GM19467 (cell line): ENCODE measurements around the gene ANKRD44.

Experiments
- ATAC-seq: cut with Tn5 transposase; IDR thresholded peaks from one replicate; pipeline ENCODE4 v1.9.1; 2021; ENCODE audit warnings: mild to moderate bottlenecking, moderate library complexity; ENCODE audit not compliant: unreplicated experiment

Gene ANKRD44

GRCh38 chr2:197124639-197125390, 185.8 kb downstream of the ANKRD44 start:
- no peak for ATAC-seq

- ATAC-seq: no peak
These were observed 187.8 kb downstream of the ANKRD44 start for GRCh38 chr2:197122821-197123220.

GRCh38 chr2:197121756-197122385, 188.7 kb downstream of the ANKRD44 start:
- no peak for ATAC-seq

- no peak for ATAC-seq
These were observed 189.3 kb downstream of the ANKRD44 start for GRCh38 chr2:197121255-197121654.

GRCh38 chr2:197116306-197116879, 194.2 kb downstream of the ANKRD44 start:
- ATAC-seq: no peak

GRCh38 chr2:197115325-197115724, 195.3 kb downstream of the ANKRD44 start:
- no peak for ATAC-seq

- ATAC-seq: no peak
These were observed 197.3 kb downstream of the ANKRD44 start for GRCh38 chr2:197113275-197113711.

- no peak for ATAC-seq
These were observed 201.3 kb downstream of the ANKRD44 start for GRCh38 chr2:197109326-197109725.

GRCh38 chr2:197108758-197109157, 201.8 kb downstream of the ANKRD44 start:
- no peak for ATAC-seq

GRCh38 chr2:197107291-197108269, 203.0 kb downstream of the ANKRD44 start:
- ATAC-seq: no peak

GRCh38 chr2:197103363-197103762, 207.2 kb downstream of the ANKRD44 start:
- no peak for ATAC-seq

GRCh38 chr2:197102231-197102630, 208.3 kb downstream of the ANKRD44 start:
- ATAC-seq: no peak

- no peak for ATAC-seq
These were observed 209.1 kb downstream of the ANKRD44 start for GRCh38 chr2:197101519-197101918.

GRCh38 chr2:197097578-197098366, 212.8 kb downstream of the ANKRD44 start:
- no peak for ATAC-seq

- ATAC-seq: no peak
These were observed 213.9 kb downstream of the ANKRD44 start for GRCh38 chr2:197096649-197097048.

- no peak for ATAC-seq
These were observed 218.1 kb downstream of the ANKRD44 start for GRCh38 chr2:197092431-197092830.

- no peak for ATAC-seq
These were observed 219.7 kb downstream of the ANKRD44 start for GRCh38 chr2:197090742-197091367.

- ATAC-seq: no peak
These were observed 220.9 kb downstream of the ANKRD44 start for GRCh38 chr2:197089655-197090054.

- ATAC-seq: no peak
These were observed 221.9 kb downstream of the ANKRD44 start for GRCh38 chr2:197088694-197089093.

- no peak for ATAC-seq
These were observed 224.1 kb downstream of the ANKRD44 start for GRCh38 chr2:197086500-197086899.
